Psoas muscle (tissue), 8 donors: Measurements from ENCODE around the gene RTN4R. TPM values are rescaled to one million over a fixed set of nuclear protein-coding genes. Genes with fewer than 3 reads are reported as not detected.
"Not testable (repeated sequence)": the region's sequence is repeated elsewhere in the genome, so short reads cannot be mapped to it uniquely, and the experiment has no call there.

Experiments used
- ATAC-seq, 4 donors: fragments of 200-7000 bp; cut with Tn5 transposase; one replicate each; pipeline ENCODE4 v1.9.1; 2020; ENCODE audit warnings: moderate library complexity in 3 of 4, mild to moderate bottlenecking in 2 of 4
- DNase-seq, 2 donors: peaks; one replicate each; pipeline ENCODE4 v3.0.0-alpha.2; 2020
- H3K27ac ChIP-seq: fragments of 200-600 bp; one replicate; pipeline ENCODE4 v1.8.0; 2022
- H3K27me3 ChIP-seq, 3 donors: fragments of 200-600 bp in 1 of 3; one replicate each; pipeline versions ENCODE4 v1.6.1 to v1.8.0; 2013 to 2022; ENCODE audit warnings: low read length in 2 of 3, mild to moderate bottlenecking in 2 of 3, moderate library complexity in 1 of 3; ENCODE audit not compliant: insufficient read depth in 3 of 3
- H3K36me3 ChIP-seq, 2 donors: fragments of 200-600 bp in 1 of 2; one replicate each; pipeline versions ENCODE4 v1.6.1 to v1.8.0; 2013 to 2022; ENCODE audit warnings: low read depth in 1 of 2, mild to moderate bottlenecking in 1 of 2, moderate library complexity in 1 of 2; ENCODE audit not compliant: insufficient read depth in 1 of 2
- H3K4me1 ChIP-seq: fragments of 200-600 bp; one replicate; pipeline ENCODE4 v1.8.0; 2022
- H3K4me3 ChIP-seq: fragments of 200-600 bp; one replicate; pipeline ENCODE4 v1.8.0; 2022; ENCODE audit warnings: mild to moderate bottlenecking
- H3K9me3 ChIP-seq: fragments of 200-600 bp; one replicate; pipeline ENCODE4 v1.8.0; 2022
- WGBS, 3 donors: extraction: QIAGEN DNeasy Blood & Tissue Kit; methylation state at CpG; one replicate each; pipeline versions ENCODE4 v1.1.6 to v1.1.7; 2013; 5-methylcytosine and 5-hydroxymethylcytosine counted together
- intact Hi-C, 2 donors: fragments of 100-400 bp; cut with DNase I; formaldehyde crosslinking; loops; one replicate each; pipeline versions ENCODE4 v1.11.0 to v1.14.2; 2022
- polyA plus RNA-seq, 3 donors: library from polyadenylated mRNA; stranded (reverse); fragments of 200-250 nt; gene quantifications; one replicate each; pipeline ENCODE4 v1.2.3, GENCODE V29; 2013
- total RNA-seq, 4 donors: library from RNA; stranded (reverse); fragmentation: NEBNext Ultra II Directional in 2 of 4; extraction: Animal tissue kit (Norgen Biotek cat#: 25700) in 2 of 4; gene quantifications; one replicate each; pipeline versions ENCODE4 v1.2.1 to v1.2.4, GENCODE V29; 2021 to 2023
- TF ChIP-seq, protein P1 (sequence below): fragments of 200-600 bp; IDR thresholded peaks from one replicate; pipeline ENCODE4 v1.8.0; 2022; ENCODE audit warnings: antibody characterized with exemption
- donor health status: healthy with polysubstance abuse.
- donor health status: DM: no; HTN: no; CAD: no; lungs with moderate emphysema.
- donor health status: Bipolar disorder and iron deficiency.
- donor health status: healthy.
- donor health status: DM: yes; HTN: yes; CAD: no.
- donor health status: DM: no; HTN: no; CAD: no.
- donor health status: DM: no; HTN: no; CAD: no.
- donor health status: DM: yes; HTN: yes; CAD: no.

Gene RTN4R
- total and polyA plus RNA-seq, 7 donors: 0.12 to 2.4 (median 0.36) TPM

DNA sequence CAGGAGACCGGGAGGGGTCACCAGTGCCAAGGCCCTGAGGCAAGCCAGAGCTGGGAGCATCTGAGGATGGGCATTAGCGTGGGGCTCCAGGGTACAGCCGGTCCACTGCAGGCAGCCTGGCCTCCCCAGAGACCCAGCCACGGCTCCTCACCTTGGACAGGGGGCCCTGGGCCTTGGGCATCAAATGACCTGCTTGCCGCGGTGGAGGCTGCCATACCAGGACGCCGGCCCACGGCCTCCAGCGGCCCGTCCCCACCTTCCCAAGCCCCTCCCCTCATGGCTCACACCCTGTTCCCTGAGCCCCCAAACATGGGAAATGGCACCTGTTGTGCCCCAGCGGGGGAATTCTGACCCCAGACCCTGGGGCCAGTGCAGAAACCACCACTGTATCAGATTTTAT is 12.7 kb upstream of the RTN4R start:
- WGBS, 3 donors: 72 to 82% (median 79%) methylated on average over 10 to 12 of the region's 12 CpGs
- TF ChIP-seq, protein P1, sequence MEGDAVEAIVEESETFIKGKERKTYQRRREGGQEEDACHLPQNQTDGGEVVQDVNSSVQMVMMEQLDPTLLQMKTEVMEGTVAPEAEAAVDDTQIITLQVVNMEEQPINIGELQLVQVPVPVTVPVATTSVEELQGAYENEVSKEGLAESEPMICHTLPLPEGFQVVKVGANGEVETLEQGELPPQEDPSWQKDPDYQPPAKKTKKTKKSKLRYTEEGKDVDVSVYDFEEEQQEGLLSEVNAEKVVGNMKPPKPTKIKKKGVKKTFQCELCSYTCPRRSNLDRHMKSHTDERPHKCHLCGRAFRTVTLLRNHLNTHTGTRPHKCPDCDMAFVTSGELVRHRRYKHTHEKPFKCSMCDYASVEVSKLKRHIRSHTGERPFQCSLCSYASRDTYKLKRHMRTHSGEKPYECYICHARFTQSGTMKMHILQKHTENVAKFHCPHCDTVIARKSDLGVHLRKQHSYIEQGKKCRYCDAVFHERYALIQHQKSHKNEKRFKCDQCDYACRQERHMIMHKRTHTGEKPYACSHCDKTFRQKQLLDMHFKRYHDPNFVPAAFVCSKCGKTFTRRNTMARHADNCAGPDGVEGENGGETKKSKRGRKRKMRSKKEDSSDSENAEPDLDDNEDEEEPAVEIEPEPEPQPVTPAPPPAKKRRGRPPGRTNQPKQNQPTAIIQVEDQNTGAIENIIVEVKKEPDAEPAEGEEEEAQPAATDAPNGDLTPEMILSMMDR: no peak
- Histone ChIP-seq H3K4me3 (no peak overlapping the region), H3K27me3 (no peaks in the 10 kb centered on the region), H3K27ac (no peak overlapping the region), H3K36me3 (no peaks in the 10 kb centered on the region), H3K9me3 (no peaks in the 10 kb centered on the region), H3K4me1 (no peaks in the 10 kb centered on the region)
- DNase-seq (no peak), ATAC-seq (no peak)
- intact Hi-C loops: no loop called here

DNA sequence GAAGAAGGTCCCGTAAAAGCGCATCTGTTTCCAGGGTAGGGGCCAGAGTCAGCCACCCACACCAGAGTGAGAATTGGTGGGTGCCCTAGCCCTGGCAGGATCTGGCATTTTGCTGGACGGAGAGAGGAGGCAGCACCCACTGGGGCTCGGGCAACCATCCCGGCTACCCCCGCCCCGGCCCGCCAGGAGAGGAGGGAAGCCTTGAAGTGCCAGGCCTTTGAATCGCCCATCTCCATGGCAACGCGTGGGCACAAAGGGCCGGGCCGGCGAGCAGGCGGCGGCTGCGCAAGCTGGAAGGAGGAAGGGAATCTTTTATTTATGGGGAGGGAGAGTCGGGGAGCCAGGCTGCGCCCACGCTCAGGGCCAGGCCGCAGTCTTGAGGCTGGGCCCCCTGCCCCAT is 12.0 kb upstream of the RTN4R start:
- H3K27me3 ChIP-seq, intact Hi-C loops, H3K36me3 ChIP-seq, H3K4me3 ChIP-seq, ATAC-seq, H3K4me1 ChIP-seq, DNase-seq, H3K27ac ChIP-seq, H3K9me3 ChIP-seq: not testable (repeated sequence)
- 77 to 87% (median 81%) methylated on average over 12 to 18 of the region's 21 CpGs for WGBS, 3 donors

DNA sequence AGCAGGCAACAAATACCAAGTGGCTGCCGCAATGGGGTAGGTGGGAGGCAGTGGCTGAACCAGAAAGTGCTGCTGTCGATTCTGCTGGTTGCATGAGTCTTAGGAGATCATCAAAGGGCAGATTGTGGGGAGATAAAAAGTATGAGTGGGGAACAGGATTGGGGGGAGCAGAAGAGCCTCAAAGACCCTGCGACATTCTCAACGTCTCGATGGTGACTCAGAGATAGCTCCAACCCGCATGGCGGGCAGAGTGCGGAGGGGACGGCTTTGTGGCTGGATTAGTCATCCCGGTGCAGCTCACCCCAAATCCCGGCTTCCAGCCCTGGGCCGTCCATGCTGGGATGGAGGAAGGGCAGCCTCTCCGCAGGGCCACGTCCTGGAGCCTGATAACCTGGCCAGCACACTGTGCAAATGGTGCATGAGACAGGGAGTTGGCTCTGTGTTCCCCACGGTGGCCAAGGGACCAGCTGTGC is 11.6 kb upstream of the RTN4R start:
- no peak for DNase-seq
- H3K27ac ChIP-seq: no peak overlapping the region
- WGBS, 3 donors: 71 to 80% (median 77%) methylated on average over 12 to 15 of the region's 15 CpGs
- H3K4me3 ChIP-seq: no peak overlapping the region
- no peaks in the 10 kb centered on the region for H3K27me3 ChIP-seq
- H3K36me3 ChIP-seq: no peaks in the 10 kb centered on the region
- TF ChIP-seq, protein P1: no peak
- intact Hi-C loops: no loop called here
- ATAC-seq: no peak
- no peaks in the 10 kb centered on the region for H3K9me3 ChIP-seq
- no peaks in the 10 kb centered on the region for H3K4me1 ChIP-seq

DNA sequence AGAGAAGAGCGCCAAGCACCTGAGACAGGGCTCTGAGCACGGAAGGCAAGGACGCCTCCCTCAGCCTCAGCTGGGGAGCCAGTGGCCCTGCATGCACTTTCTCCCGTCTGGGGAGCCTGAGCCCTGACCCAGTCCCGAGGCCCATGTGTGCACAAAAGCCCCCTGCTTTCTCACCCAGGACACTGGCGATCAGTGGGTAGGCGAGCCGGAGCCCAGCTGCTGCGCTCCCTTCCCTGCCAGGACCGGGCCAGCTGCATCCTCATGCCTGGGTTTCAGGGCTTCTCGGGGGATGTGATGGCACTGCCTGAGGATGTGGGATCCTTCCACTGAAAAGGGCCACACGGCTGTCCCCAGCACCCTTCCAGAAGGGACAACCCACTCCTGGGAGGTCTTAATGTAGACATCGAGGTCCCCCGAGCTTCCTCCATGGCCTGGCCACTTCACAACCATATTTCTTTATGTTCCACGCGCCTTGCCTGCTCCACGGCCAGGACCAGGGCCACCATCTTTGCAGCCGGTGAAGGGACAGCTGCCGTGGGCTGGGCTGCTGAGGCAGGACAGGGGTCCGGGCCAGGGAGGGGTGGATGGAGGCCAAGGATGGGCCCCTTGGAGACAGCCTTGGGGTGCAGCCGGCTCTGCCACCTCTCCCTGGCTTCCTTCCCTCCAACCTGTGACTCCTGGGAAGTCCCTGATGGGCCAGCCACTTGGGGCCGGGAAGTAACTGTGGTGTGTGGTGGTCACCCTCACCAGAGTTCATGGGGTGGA is 10.8 kb upstream of the RTN4R start:
- ATAC-seq, DNase-seq, H3K4me1 ChIP-seq, H3K27ac ChIP-seq, intact Hi-C loops, H3K36me3 ChIP-seq, H3K4me3 ChIP-seq, H3K9me3 ChIP-seq, H3K27me3 ChIP-seq: not testable (repeated sequence)
- 66 to 82% (median 73%) methylated on average over 11 to 22 of the region's 22 CpGs for WGBS, 3 donors

DNA sequence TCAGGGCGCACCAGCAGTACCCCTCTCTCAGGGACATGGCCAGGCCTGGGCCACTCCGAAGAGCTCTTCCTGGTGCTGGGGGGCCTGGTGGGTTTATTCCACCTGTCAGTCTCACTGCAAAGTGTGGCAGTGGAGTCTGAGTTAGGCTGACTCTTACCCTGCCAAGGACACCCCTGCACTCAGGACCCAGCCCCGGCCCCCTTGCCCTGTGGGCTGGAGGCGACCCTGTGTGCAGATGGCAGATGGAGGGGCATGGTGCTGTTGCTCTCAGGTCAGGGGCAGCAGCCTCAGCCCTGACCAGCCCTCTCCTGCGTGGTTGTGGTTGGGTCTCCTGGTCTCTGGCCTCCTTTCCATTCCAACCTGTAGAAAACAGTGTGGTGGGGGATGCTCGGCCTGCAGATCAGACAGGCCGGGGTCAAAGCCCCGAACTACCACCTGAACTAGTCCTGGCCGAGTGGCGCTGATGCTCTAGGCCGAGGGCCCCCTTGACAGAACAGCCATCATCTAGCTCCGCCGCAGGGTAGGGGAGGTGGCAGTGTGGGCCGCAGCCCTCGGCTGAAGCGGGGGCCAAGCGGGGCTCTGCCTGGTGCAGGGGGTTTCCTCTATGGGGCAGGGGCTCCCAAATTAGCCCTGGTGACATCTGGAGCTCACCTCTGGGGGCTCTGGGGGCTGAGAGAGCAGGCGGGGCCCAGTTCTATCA is 10.0 kb upstream of the RTN4R start:
- H3K27ac ChIP-seq, H3K9me3 ChIP-seq, H3K36me3 ChIP-seq, ATAC-seq, H3K4me3 ChIP-seq, DNase-seq, intact Hi-C loops, H3K27me3 ChIP-seq, H3K4me1 ChIP-seq: not testable (repeated sequence)
- whole genome bisulfite sequencing, 3 donors: 85 to 88% (median 87%) methylated on average over 15 to 17 of the region's 18 CpGs

DNA sequence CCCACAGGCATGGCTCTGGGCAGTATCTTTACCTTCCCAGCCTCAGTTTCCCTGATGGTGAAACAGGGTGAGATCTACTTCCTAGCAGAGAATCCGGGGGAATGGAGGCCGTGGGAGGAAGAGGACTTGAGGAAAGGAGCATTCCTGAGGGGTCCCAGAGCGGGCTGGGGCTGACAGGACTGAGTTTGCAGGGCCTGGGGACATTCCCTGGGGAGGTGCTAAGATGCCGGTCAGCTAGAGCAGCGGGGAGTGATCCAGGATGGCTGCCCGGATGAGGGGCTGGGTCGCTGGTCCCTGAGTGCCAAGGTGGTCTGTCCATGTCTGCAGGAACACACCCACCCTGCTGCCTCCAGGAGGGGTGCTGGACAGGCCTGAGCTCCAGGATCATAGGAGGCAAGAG is 8.3 kb upstream of the RTN4R start:
- TF ChIP-seq, protein P1: no peak
- WGBS, 3 donors: 81 to 84% (median 82%) methylated on average over 7 of the region's 7 CpGs
- no peaks in the 10 kb centered on the region for H3K27me3 ChIP-seq
- no peaks in the 10 kb centered on the region for H3K4me1 ChIP-seq
- ATAC-seq (no peak), DNase-seq (no peak)
- no peak overlapping the region for H3K27ac ChIP-seq
- intact Hi-C loops: no loop called here
- no peaks in the 10 kb centered on the region for H3K9me3 ChIP-seq
- no peaks in the 10 kb centered on the region for H3K36me3 ChIP-seq
- H3K4me3 ChIP-seq: no peak overlapping the region
